Bronchial epithelial cell (primary cell): ENCODE measurements around the gene ERFE. TPM values are rescaled to one million over a fixed set of nuclear protein-coding genes. Genes with fewer than 3 reads are reported as not detected.

Experiments
- total RNA-seq: library from RNA; depleted of rRNA; stranded (reverse); fragments of >200 nt; gene quantifications from 2 replicates; pipeline ENCODE4 v1.2.1, GENCODE V29; 2014

The ERFE gene
- total RNA-seq, 1 donor from 2014 or later: 4.2 TPM

Other genes with a start within 250 kb of the ERFE start
- gene UBE2F, start 192.0 kb upstream of the ERFE start, total RNA-seq: 64.0 and 74.4 TPM in 2 replicates
- 9.1 and 12.6 TPM in 2 replicates for gene SCLY, start 98.0 kb upstream of the ERFE start, total RNA-seq
- under 0.01 TPM in 1 of 2 replicates, not detected in the other for gene ESPNL, start 58.6 kb upstream of the ERFE start, total RNA-seq
- gene KLHL30, start 20.3 kb upstream of the ERFE start, total RNA-seq: 0.26 and 0.38 TPM in 2 replicates
- gene ILKAP, start 44.7 kb downstream of the ERFE start, total RNA-seq: 25.0 and 31.4 TPM in 2 replicates
- gene HES6, start 81.1 kb downstream of the ERFE start, total RNA-seq: 36.1 and 44.3 TPM in 2 replicates
- gene PER2, start 129.6 kb downstream of the ERFE start, total RNA-seq: 11.3 and 19.1 TPM in 2 replicates
- gene TRAF3IP1, start 161.5 kb downstream of the ERFE start, total RNA-seq: 9.2 and 11.4 TPM in 2 replicates